GM19324 (cell line): ENCODE measurements around the gene TFDP2.
"Not testable (repeated sequence)": the region's sequence is repeated elsewhere in the genome, so short reads cannot be mapped to it uniquely, and the experiment has no call there.

ENCODE experiments used
- ATAC-seq: cut with Tn5 transposase; IDR thresholded peaks from one replicate; pipeline ENCODE4 v1.9.1; 2021; ENCODE audit warnings: mild to moderate bottlenecking, moderate library complexity; ENCODE audit not compliant: unreplicated experiment, low FRiP score

The TFDP2 gene

GRCh38 chr3:142028243-142028777 lies 121.0 kb downstream of the TFDP2 start:
- ATAC-seq: peak; percentile 57

- ATAC-seq: no peak
Measured at GRCh38 chr3:142027735-142028134, 121.6 kb downstream of the TFDP2 start.

- ATAC-seq: no peak
Measured at GRCh38 chr3:142027300-142027699, 122.0 kb downstream of the TFDP2 start.

GRCh38 chr3:142026333-142026732 lies 123.0 kb downstream of the TFDP2 start:
- ATAC-seq: no peak

GRCh38 chr3:142022381-142022780 lies 127.0 kb downstream of the TFDP2 start:
- peak; percentile 76 for ATAC-seq

- ATAC-seq: no peak
Measured at GRCh38 chr3:142021127-142021526, 128.2 kb downstream of the TFDP2 start.

- peak; percentile 64 for ATAC-seq
Measured at GRCh38 chr3:142019794-142020320, 129.5 kb downstream of the TFDP2 start.

- ATAC-seq: no peak
Measured at GRCh38 chr3:142013993-142014392, 135.4 kb downstream of the TFDP2 start.

GRCh38 chr3:142013326-142013980 lies 135.9 kb downstream of the TFDP2 start:
- ATAC-seq: no peak

GRCh38 chr3:142009029-142009428 lies 140.3 kb downstream of the TFDP2 start:
- ATAC-seq: no peak

- ATAC-seq: no peak
Measured at GRCh38 chr3:142007710-142008399, 141.5 kb downstream of the TFDP2 start.

GRCh38 chr3:142004957-142005356 lies 144.4 kb downstream of the TFDP2 start:
- ATAC-seq: not testable (repeated sequence)

GRCh38 chr3:142004025-142004424 lies 145.3 kb downstream of the TFDP2 start:
- no peak for ATAC-seq

- no peak for ATAC-seq
Measured at GRCh38 chr3:142003291-142003690, 146.1 kb downstream of the TFDP2 start.

GRCh38 chr3:142000325-142000870 lies 148.9 kb downstream of the TFDP2 start:
- ATAC-seq: no peak

- no peak for ATAC-seq
Measured at GRCh38 chr3:141998669-141999290, 150.6 kb downstream of the TFDP2 start.

- no peak for ATAC-seq
Measured at GRCh38 chr3:141996437-141996836, 152.9 kb downstream of the TFDP2 start.

- ATAC-seq: no peak
Measured at GRCh38 chr3:141994856-141995255, 154.5 kb downstream of the TFDP2 start.

GRCh38 chr3:141992512-141992911 lies 156.8 kb downstream of the TFDP2 start:
- ATAC-seq: peak; percentile 55

GRCh38 chr3:141986548-141987107 lies 162.7 kb downstream of the TFDP2 start:
- ATAC-seq: no peak

- ATAC-seq: no peak
Measured at GRCh38 chr3:141981084-141981483, 168.3 kb downstream of the TFDP2 start.
